A673 (cell line): ENCODE results near the gene FNDC1. TPM values are rescaled to one million over a fixed set of nuclear protein-coding genes. Genes with fewer than 3 reads are reported as not detected.

Experiments used
- BruUV-seq: library from RNA; stranded (reverse); fragments of 400-500 nt; replicated peaks from 2 replicates; lab custom pipeline; 2021; lab: Mats Ljungman, UMichigan
- CTCF ChIA-PET: fragments of 300-600 bp; sonication (Branson Sonifier 250); formaldehyde crosslinking; loops from one replicate; lab custom pipeline; 2022; ENCODE audit warnings: antibody characterized with exemption; lab: Charles Lee
- POLR2A ChIA-PET: fragments of 300-600 bp; sonication (Branson Sonifier 250); formaldehyde crosslinking; loops from one replicate; lab custom pipeline; 2022; ENCODE audit warnings: antibody characterized with exemption; ENCODE audit not compliant: low non-redundant PET; lab: Charles Lee
- DNase-seq: peaks from one replicate; pipeline ENCODE4 v3.0.0-alpha.2; 2015; ENCODE audit warnings: low spot score
- H3K27ac ChIP-seq: fragments of 200-600 bp; sonication (generic); 2 replicates; pipeline ENCODE4 v1.5.1; 2016; ENCODE audit warnings: mixed run types, low read depth, mild to moderate bottlenecking, mixed read lengths, antibody characterized with exemption, low read length; ENCODE audit not compliant: poor library complexity, severe bottlenecking
- H3K27me3 ChIP-seq: fragments of 200-600 bp; sonication (generic); replicated peaks from 2 replicates; pipeline ENCODE4 v1.6.1; 2017; ENCODE audit warnings: mixed run types, low read depth, mild to moderate bottlenecking, mixed read lengths, antibody characterized with exemption, low read length; ENCODE audit not compliant: insufficient read depth, poor library complexity
- H3K36me3 ChIP-seq: fragments of 200-600 bp; sonication (generic); 2 replicates; pipeline ENCODE4 v1.6.1; 2016; ENCODE audit warnings: mixed run types, mild to moderate bottlenecking, mixed read lengths, antibody characterized with exemption, low read length; ENCODE audit not compliant: insufficient read depth, poor library complexity, severe bottlenecking
- H3K4me1 ChIP-seq: fragments of 200-600 bp; sonication (generic); 2 replicates; pipeline ENCODE4 v1.6.1; 2017; ENCODE audit warnings: mixed run types, mild to moderate bottlenecking, mixed read lengths, antibody characterized with exemption, low read length; ENCODE audit not compliant: insufficient read depth, poor library complexity, severe bottlenecking
- H3K4me3 ChIP-seq: fragments of 200-600 bp; sonication (generic); 2 replicates; pipeline ENCODE4 v1.5.1; 2016; ENCODE audit warnings: low read depth, mixed run types, mild to moderate bottlenecking, mixed read lengths, low read length; ENCODE audit not compliant: poor library complexity, severe bottlenecking
- H3K9me3 ChIP-seq: fragments of 200-600 bp; sonication (generic); 2 replicates; pipeline ENCODE4 v1.6.1; 2016; ENCODE audit warnings: mixed run types, low read depth, mild to moderate bottlenecking, mixed read lengths, antibody characterized with exemption, low read length; ENCODE audit not compliant: poor library complexity, severe bottlenecking
- EZH2 ChIP-seq: fragments of 200-600 bp; sonication (generic); IDR thresholded peaks from 2 replicates; pipeline ENCODE4 v1.6.1; 2017; ENCODE audit warnings: borderline replicate concordance, low read depth, mild to moderate bottlenecking, mixed read lengths, antibody characterized with exemption, low read length; ENCODE audit not compliant: poor library complexity, severe bottlenecking
- intact Hi-C: fragments of 100-400 bp; cut with micrococcal nuclease; formaldehyde crosslinking; loops from one replicate; pipeline ENCODE4 v1.10.0; 2022; ENCODE audit not compliant: unreplicated experiment
- total RNA-seq: library from RNA; stranded (reverse); gene quantifications from 2 replicates; pipeline ENCODE4 v1.2.3, GENCODE V29; 2021
- TF ChIP-seq, protein P1 (sequence below): fragments of 300-800, 200-600 bp; sonication (generic); conservative IDR thresholded peaks from 2 replicates; pipeline ENCODE4 v1.5.1; 2017; ENCODE audit warnings: low read depth, mild to moderate bottlenecking, antibody characterized with exemption, low read length, moderate library complexity, mixed read lengths

FNDC1 gene
- total RNA-seq, 1 experiment from 2014 or later, result not detected

DNA sequence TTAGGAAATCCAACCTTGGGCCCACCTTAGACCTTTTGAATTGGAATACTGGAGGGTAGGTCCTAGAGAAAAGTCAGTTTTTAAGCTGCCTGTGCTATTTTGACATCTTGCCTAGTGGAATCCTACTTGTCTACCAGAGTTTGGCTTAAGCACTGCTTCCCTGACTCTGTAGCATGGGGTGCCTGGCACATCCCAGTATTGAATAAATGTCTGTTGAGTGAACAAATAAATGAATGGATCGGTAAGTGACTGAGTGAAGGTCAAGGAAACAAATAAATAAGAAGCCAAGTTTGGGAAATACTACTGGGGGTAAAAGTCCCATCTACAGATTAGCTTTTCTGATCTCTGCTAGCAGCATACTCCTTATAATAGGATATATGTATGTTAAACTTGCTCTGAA lies 140.5 kb downstream of the FNDC1 start:
- TF ChIP-seq EZH2, result no peak
- TF ChIP-seq, protein P1, sequence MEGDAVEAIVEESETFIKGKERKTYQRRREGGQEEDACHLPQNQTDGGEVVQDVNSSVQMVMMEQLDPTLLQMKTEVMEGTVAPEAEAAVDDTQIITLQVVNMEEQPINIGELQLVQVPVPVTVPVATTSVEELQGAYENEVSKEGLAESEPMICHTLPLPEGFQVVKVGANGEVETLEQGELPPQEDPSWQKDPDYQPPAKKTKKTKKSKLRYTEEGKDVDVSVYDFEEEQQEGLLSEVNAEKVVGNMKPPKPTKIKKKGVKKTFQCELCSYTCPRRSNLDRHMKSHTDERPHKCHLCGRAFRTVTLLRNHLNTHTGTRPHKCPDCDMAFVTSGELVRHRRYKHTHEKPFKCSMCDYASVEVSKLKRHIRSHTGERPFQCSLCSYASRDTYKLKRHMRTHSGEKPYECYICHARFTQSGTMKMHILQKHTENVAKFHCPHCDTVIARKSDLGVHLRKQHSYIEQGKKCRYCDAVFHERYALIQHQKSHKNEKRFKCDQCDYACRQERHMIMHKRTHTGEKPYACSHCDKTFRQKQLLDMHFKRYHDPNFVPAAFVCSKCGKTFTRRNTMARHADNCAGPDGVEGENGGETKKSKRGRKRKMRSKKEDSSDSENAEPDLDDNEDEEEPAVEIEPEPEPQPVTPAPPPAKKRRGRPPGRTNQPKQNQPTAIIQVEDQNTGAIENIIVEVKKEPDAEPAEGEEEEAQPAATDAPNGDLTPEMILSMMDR, result no peak
- ChIA-PET CTCF (no interaction called here), POLR2A (no interaction called here)
- BruUV-seq, result no TSS peak
- Histone ChIP-seq H3K4me3 (no peak overlapping the region), H3K27ac (no peak overlapping the region), H3K4me1 (no peaks in the 10 kb centered on the region), H3K9me3 (no peaks in the 10 kb centered on the region), H3K27me3 (no peaks in the 10 kb centered on the region), H3K36me3 (no peaks in the 10 kb centered on the region)
- no peak for DNase-seq
- intact Hi-C loops, result no loop called here

DNA sequence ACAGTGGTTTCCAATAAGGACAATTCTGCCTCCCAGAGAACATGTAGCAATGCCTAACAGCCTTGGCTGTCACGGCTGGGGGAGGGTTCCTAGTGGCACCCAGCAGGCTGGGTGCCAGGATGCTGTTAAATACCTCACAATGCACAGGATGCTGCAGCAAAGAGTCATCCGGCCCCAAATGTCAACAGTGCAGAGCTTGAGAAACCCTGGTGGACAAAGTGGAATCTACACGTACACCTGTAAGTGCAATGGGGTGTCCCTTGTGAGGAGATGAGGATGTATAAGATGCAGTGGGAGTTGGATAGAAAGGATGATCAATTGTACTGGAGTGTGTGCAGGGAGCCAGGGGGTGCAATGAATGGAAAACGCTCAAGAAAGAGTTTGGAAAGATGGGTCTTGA lies 142.4 kb downstream of the FNDC1 start:
- DNase-seq, result no peak
- Histone ChIP-seq H3K27ac (no peak overlapping the region), H3K9me3 (no peaks in the 10 kb centered on the region), H3K36me3 (no peaks in the 10 kb centered on the region), H3K4me1 (no peaks in the 10 kb centered on the region), H3K4me3 (no peak overlapping the region), H3K27me3 (no peaks in the 10 kb centered on the region)
- intact Hi-C loops, result no loop called here
- TF ChIP-seq, protein P1, result no peak
- TF ChIP-seq EZH2, result no peak
- POLR2A ChIA-PET, result no interaction called here
- BruUV-seq, result no TSS peak
- CTCF ChIA-PET, result no interaction called here

DNA sequence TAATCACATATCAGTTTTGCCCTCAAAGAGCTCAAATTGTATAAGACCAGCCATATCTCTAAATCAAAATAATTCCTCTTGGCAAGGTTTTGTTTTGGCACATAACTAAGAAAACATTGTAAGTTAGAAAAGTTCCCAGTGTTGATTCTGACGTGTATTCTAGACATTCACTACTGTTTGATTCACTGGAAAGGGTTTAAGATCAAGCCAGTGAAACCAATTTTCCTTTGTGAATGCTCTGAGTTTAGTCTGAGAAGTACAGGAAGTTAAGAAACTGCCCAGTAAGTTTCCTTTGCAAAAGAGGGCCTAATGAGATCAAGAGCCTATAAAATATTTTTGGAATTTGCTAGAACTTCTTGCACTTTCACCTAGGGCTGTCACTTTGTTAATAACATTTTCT lies 143.0 kb downstream of the FNDC1 start:
- no peaks in the 10 kb centered on the region for H3K9me3 ChIP-seq
- no peaks in the 10 kb centered on the region for H3K4me1 ChIP-seq
- H3K36me3 ChIP-seq, result no peaks in the 10 kb centered on the region
- H3K4me3 ChIP-seq, result no peak overlapping the region
- TF ChIP-seq EZH2, result no peak
- TF ChIP-seq, protein P1, result no peak
- CTCF ChIA-PET, result no interaction called here
- no peak overlapping the region for H3K27ac ChIP-seq
- DNase-seq, result no peak
- BruUV-seq, result no TSS peak
- intact Hi-C loops, result no loop called here
- H3K27me3 ChIP-seq, result no peaks in the 10 kb centered on the region
- POLR2A ChIA-PET, result no interaction called here
